SKM-1 (cell line): Measurements from ENCODE around the gene TMEM238L.

Source experiments
- DNase-seq: peaks from one replicate; lab custom pipeline; 2025; ENCODE audit not compliant: unreplicated experiment; lab: John Stamatoyannopoulos, UW

TMEM238L gene

GRCh38 chr17:10775740-10776356 lies 28.1 kb downstream of the TMEM238L start:
- no peak for DNase-seq

- DNase-seq, result no peak
These were observed 28.8 kb downstream of the TMEM238L start for GRCh38 chr17:10775058-10775457.

GRCh38 chr17:10773391-10773790 lies 30.5 kb downstream of the TMEM238L start:
- DNase-seq, result no peak

- no peak for DNase-seq
These were observed 31.2 kb downstream of the TMEM238L start for GRCh38 chr17:10772425-10773380.

GRCh38 chr17:10771148-10771547 lies 32.8 kb downstream of the TMEM238L start:
- DNase-seq, result no peak

GRCh38 chr17:10769840-10770239 lies 34.1 kb downstream of the TMEM238L start:
- DNase-seq, result no peak

GRCh38 chr17:10768750-10769251 lies 35.1 kb downstream of the TMEM238L start:
- DNase-seq, result no peak

- DNase-seq, result no peak
These were observed 36.7 kb downstream of the TMEM238L start for GRCh38 chr17:10767232-10767631.

GRCh38 chr17:10762037-10762436 lies 41.9 kb downstream of the TMEM238L start:
- DNase-seq, result no peak

- no peak for DNase-seq
These were observed 42.6 kb downstream of the TMEM238L start for GRCh38 chr17:10761281-10761680.

GRCh38 chr17:10758062-10758461 lies 45.8 kb downstream of the TMEM238L start:
- DNase-seq, result no peak

- DNase-seq, result no peak
These were observed 46.3 kb downstream of the TMEM238L start for GRCh38 chr17:10757647-10758046.

GRCh38 chr17:10757067-10757466 lies 46.8 kb downstream of the TMEM238L start:
- no peak for DNase-seq

GRCh38 chr17:10756619-10757018 lies 47.3 kb downstream of the TMEM238L start:
- no peak for DNase-seq

GRCh38 chr17:10756185-10756584 lies 47.7 kb downstream of the TMEM238L start:
- no peak for DNase-seq

GRCh38 chr17:10755592-10756127 lies 48.2 kb downstream of the TMEM238L start:
- no peak for DNase-seq

GRCh38 chr17:10754861-10755591 lies 48.9 kb downstream of the TMEM238L start:
- no peak for DNase-seq

GRCh38 chr17:10754109-10754508 lies 49.8 kb downstream of the TMEM238L start:
- DNase-seq, result no peak

GRCh38 chr17:10752696-10753095 lies 51.2 kb downstream of the TMEM238L start:
- no peak for DNase-seq

GRCh38 chr17:10751563-10751962 lies 52.3 kb downstream of the TMEM238L start:
- no peak for DNase-seq

- DNase-seq, result no peak
These were observed 53.7 kb downstream of the TMEM238L start for GRCh38 chr17:10750210-10750609.
